Body of pancreas (tissue), 4 donors: ENCODE results near the gene RASAL1.

Experiments used
- CTCF ChIP-seq, 7 experiments: fragments of 450-650 bp in 4 of 7; fragments of 200-600 bp in 3 of 7; sonication (generic) in 3 of 7; IDR thresholded peaks; one replicate each; pipeline ENCODE4 v1.5.1; 2016 to 2019; ENCODE audit warnings: antibody characterized with exemption in 7 of 7
- POLR2A ChIP-seq, 3 donors: fragments of 450-650 bp; IDR thresholded peaks; one replicate each; pipeline ENCODE4 v1.6.1; 2016; ENCODE audit warnings: antibody characterized with exemption in 3 of 3, mild to moderate bottlenecking in 2 of 3

- TF ChIP-seq CTCF (IDR thresholded peaks at IDR 0.05): no peak
- TF ChIP-seq POLR2A (IDR thresholded peaks at IDR 0.05): no peak
Measured at GRCh38 chr12:113069751-113070116, 65.8 kb downstream of the RASAL1 start.
